T-helper 17 cell (primary cell): ENCODE measurements around the gene SLC29A2. TPM values are rescaled to one million over a fixed set of nuclear protein-coding genes. Genes with fewer than 3 reads are reported as not detected.
"Not testable (repeated sequence)": the region's sequence is repeated elsewhere in the genome, so short reads cannot be mapped to it uniquely, and the experiment has no call there.

Experiments used
- ATAC-seq: fragments of 150-1000 bp; cut with Tn5 transposase; 2 replicates; pipeline ENCODE4 v1.10.0; 2021; ENCODE audit warnings: mild to moderate bottlenecking, moderate library complexity
- DNase-seq, 3 donors: peaks; one replicate each; pipeline versions ENCODE4 v3.0.0 to v3.0.0-alpha.2; 2020 to 2021
- H3K9me3 ChIP-seq: one replicate; pipeline ENCODE4 v1.7.0; 2013; ENCODE audit warnings: low read length, mild to moderate bottlenecking; ENCODE audit not compliant: control insufficient read depth, poor library complexity, severe bottlenecking
- H3K27ac Mint-ChIP-seq: one replicate; pipeline ENCODE4 v1.8.0; 2022; ENCODE audit warnings: mild to moderate bottlenecking, moderate library complexity, mixed read lengths
- H3K27me3 Mint-ChIP-seq: one replicate; pipeline ENCODE4 v1.8.0; 2022; ENCODE audit warnings: mixed read lengths
- H3K36me3 Mint-ChIP-seq: one replicate; pipeline ENCODE4 v1.8.0; 2022; ENCODE audit warnings: low read depth, mixed read lengths
- H3K4me1 Mint-ChIP-seq: one replicate; pipeline ENCODE4 v1.8.0; 2022; ENCODE audit warnings: mild to moderate bottlenecking, mixed read lengths
- H3K4me3 Mint-ChIP-seq: one replicate; pipeline ENCODE4 v1.8.0; 2022; ENCODE audit warnings: mild to moderate bottlenecking, moderate library complexity, mixed read lengths
- total RNA-seq, 4 donors: library from RNA in 2 of 4; stranded (reverse) in 2 of 4; gene quantifications; one replicate each; pipeline ENCODE4 v1.2.3 and lab custom pipeline; 2022 to 2026

The SLC29A2 gene
- total RNA-seq, 2 donors from 2014 or later, result 5.4 TPM

- H3K27me3 Mint-ChIP-seq, result no peaks in the 10 kb centered on the region
- no peak overlapping the region for H3K4me3 Mint-ChIP-seq
- H3K27ac Mint-ChIP-seq, result no peak overlapping the region
- no peaks in the 10 kb centered on the region for H3K36me3 Mint-ChIP-seq
- DNase-seq (no peak), ATAC-seq (no peak)
- H3K4me1 Mint-ChIP-seq, result peaks cover 2% of the 10 kb centered on the region
- no peaks in the 10 kb centered on the region for H3K9me3 ChIP-seq
Observed at GRCh38 chr11:66359662-66360087, 11.9 kb downstream of the SLC29A2 start.

GRCh38 chr11:66350560-66351235 lies 20.9 kb downstream of the SLC29A2 start:
- not testable (repeated sequence) for H3K9me3 ChIP-seq, H3K27ac Mint-ChIP-seq, H3K27me3 Mint-ChIP-seq, DNase-seq, H3K36me3 Mint-ChIP-seq, ATAC-seq, H3K4me3 Mint-ChIP-seq
- peaks cover 16% of the 10 kb centered on the region for H3K4me1 Mint-ChIP-seq

GRCh38 chr11:66349084-66349386 lies 22.5 kb downstream of the SLC29A2 start:
- Mint-ChIP-seq H3K4me3 (peak overlapping the region; percentile 21), H3K4me1 (peaks cover 26% of the 10 kb centered on the region), H3K36me3 (peaks cover 7% of the 10 kb centered on the region), H3K27me3 (no peaks in the 10 kb centered on the region), H3K27ac (peak overlapping the region; percentile 93)
- ATAC-seq (no peak), DNase-seq (no peak)
- no peaks in the 10 kb centered on the region for H3K9me3 ChIP-seq

- Mint-ChIP-seq H3K36me3 (peaks cover 5% of the 10 kb centered on the region), H3K27me3 (no peaks in the 10 kb centered on the region), H3K27ac (peak within 1 kb of the TSS; percentile 98), H3K4me1 (peaks cover 35% of the 10 kb centered on the region), H3K4me3 (peak within 1 kb of the TSS; percentile 85)
- DNase-seq (peak; percentile 58 to 67 (median 62)), ATAC-seq (peak; percentile 48)
- no peaks in the 10 kb centered on the region for H3K9me3 ChIP-seq
Observed at GRCh38 chr11:66347425-66348276, 23.9 kb downstream of the SLC29A2 start, which contains the start of gene B4GAT1. Gene B4GAT1 (minus strand): TSS chr11:66347629. CDS start chr11:66347545, 84 bp downstream.

- DNase-seq, result no peak
- H3K9me3 ChIP-seq, result no peaks in the 10 kb centered on the region
- Mint-ChIP-seq H3K27ac (peak overlapping the region; percentile 98), H3K36me3 (peaks cover 5% of the 10 kb centered on the region), H3K4me3 (peak overlapping the region; percentile 72), H3K4me1 (peaks cover 38% of the 10 kb centered on the region), H3K27me3 (no peaks in the 10 kb centered on the region)
- no peak for ATAC-seq
Observed at GRCh38 chr11:66346476-66347424, 24.8 kb downstream of the SLC29A2 start.

- peaks cover 9% of the 10 kb centered on the region for H3K36me3 Mint-ChIP-seq
- ATAC-seq, result peak; percentile 30
- peak overlapping the region; percentile 96 for H3K4me3 Mint-ChIP-seq
- H3K9me3 ChIP-seq, result no peaks in the 10 kb centered on the region
- DNase-seq, result no peak
- peaks cover 41% of the 10 kb centered on the region for H3K4me1 Mint-ChIP-seq
- H3K27me3 Mint-ChIP-seq, result no peaks in the 10 kb centered on the region
- H3K27ac Mint-ChIP-seq, result peak overlapping the region; percentile 98
Observed at GRCh38 chr11:66345316-66345649, 26.3 kb downstream of the SLC29A2 start.

GRCh38 chr11:66344550-66345315 lies 26.8 kb downstream of the SLC29A2 start, which contains the start of gene BRMS1:
Gene BRMS1 (minus strand): TSS chr11:66345104. CDS start chr11:66342234, 2,870 bp downstream.
- Mint-ChIP-seq H3K4me3 (peak within 1 kb of the TSS; percentile 96), H3K36me3 (peaks cover 9% of the 10 kb centered on the region), H3K27me3 (no peaks in the 10 kb centered on the region)

GRCh38 chr11:66343176-66343575 lies 28.4 kb downstream of the SLC29A2 start:
- H3K36me3 Mint-ChIP-seq, result peaks cover 10% of the 10 kb centered on the region
- no peak for ATAC-seq
- no peaks in the 10 kb centered on the region for H3K27me3 Mint-ChIP-seq
- peaks cover 35% of the 10 kb centered on the region for H3K4me1 Mint-ChIP-seq
- peak overlapping the region; percentile 96 for H3K4me3 Mint-ChIP-seq
- H3K9me3 ChIP-seq, result no peaks in the 10 kb centered on the region
- no peak for DNase-seq
- peak overlapping the region; percentile 87 for H3K27ac Mint-ChIP-seq

More at GRCh38 chr11:66344550-66345315, 26.8 kb downstream of the SLC29A2 start, which contains the start of gene BRMS1:
- DNase-seq, result peak; percentile 89 to 90 (median 89)
- peak; percentile 88 for ATAC-seq
- Mint-ChIP-seq H3K27ac (peak within 1 kb of the TSS; percentile 98), H3K4me1 (peaks cover 41% of the 10 kb centered on the region)
- H3K9me3 ChIP-seq, result no peaks in the 10 kb centered on the region

- no peak for DNase-seq
- H3K27ac Mint-ChIP-seq, result peak overlapping the region; percentile 32
- peak overlapping the region; percentile 41 for H3K4me3 Mint-ChIP-seq
- ATAC-seq, result no peak
- H3K27me3 Mint-ChIP-seq, result no peaks in the 10 kb centered on the region
- H3K36me3 Mint-ChIP-seq, result peaks cover 8% of the 10 kb centered on the region
- no peaks in the 10 kb centered on the region for H3K9me3 ChIP-seq
- peaks cover 33% of the 10 kb centered on the region for H3K4me1 Mint-ChIP-seq
Observed at GRCh38 chr11:66341502-66342126, 29.9 kb downstream of the SLC29A2 start.

- H3K4me3 Mint-ChIP-seq, result peak overlapping the region; percentile 41
- DNase-seq, result no peak
- peak overlapping the region; percentile 32 for H3K27ac Mint-ChIP-seq
- H3K27me3 Mint-ChIP-seq, result no peaks in the 10 kb centered on the region
- H3K36me3 Mint-ChIP-seq, result peaks cover 8% of the 10 kb centered on the region
- no peaks in the 10 kb centered on the region for H3K9me3 ChIP-seq
- no peak for ATAC-seq
- peaks cover 35% of the 10 kb centered on the region for H3K4me1 Mint-ChIP-seq
Observed at GRCh38 chr11:66340596-66341501, 30.7 kb downstream of the SLC29A2 start.
